Type B pancreatic cell (in vitro differentiated cells): Measurements from ENCODE around the gene TUBB6. TPM values are rescaled to one million over a fixed set of nuclear protein-coding genes. Genes with fewer than 3 reads are reported as not detected.

Experiments
- DNase-seq: peaks from one replicate; pipeline ENCODE4 v3.0.0; 2021; ENCODE audit warnings: mixed read lengths; ENCODE audit not compliant: unreplicated experiment; ENCODE audit errors: extremely low spot score
- H3K27ac Mint-ChIP-seq: 2 replicates; pipeline ENCODE4 v1.8.0; 2021; ENCODE audit warnings: mild to moderate bottlenecking, mixed read lengths
- H3K27me3 Mint-ChIP-seq: 2 replicates; pipeline ENCODE4 v1.8.0; 2021; ENCODE audit warnings: mixed read lengths
- H3K36me3 Mint-ChIP-seq: 2 replicates; pipeline ENCODE4 v1.8.0; 2021; ENCODE audit warnings: mixed read lengths
- H3K4me1 Mint-ChIP-seq: one replicate; pipeline ENCODE4 v1.8.0; 2021; ENCODE audit warnings: mixed read lengths; ENCODE audit not compliant: unreplicated experiment
- H3K4me3 Mint-ChIP-seq: 2 replicates; pipeline ENCODE4 v1.8.0; 2021; ENCODE audit warnings: mild to moderate bottlenecking, mixed read lengths
- H3K9me3 Mint-ChIP-seq: 2 replicates; pipeline ENCODE4 v1.8.0; 2021; ENCODE audit warnings: mixed read lengths
- total RNA-seq: library from RNA; stranded (reverse); gene quantifications from 2 replicates; pipeline ENCODE4 v1.2.1, GENCODE V29; 2021; ENCODE audit warnings: low replicate concordance
- TF ChIP-seq, protein P1 (sequence below): fragments of 200-600 bp; sonication (generic); conservative IDR thresholded peaks from 2 replicates; pipeline ENCODE4 v1.5.0; 2021; ENCODE audit warnings: antibody characterized with exemption, mild to moderate bottlenecking

Gene TUBB6
- total RNA-seq, 1 donor from 2014 or later, result 83.8 TPM

DNA sequence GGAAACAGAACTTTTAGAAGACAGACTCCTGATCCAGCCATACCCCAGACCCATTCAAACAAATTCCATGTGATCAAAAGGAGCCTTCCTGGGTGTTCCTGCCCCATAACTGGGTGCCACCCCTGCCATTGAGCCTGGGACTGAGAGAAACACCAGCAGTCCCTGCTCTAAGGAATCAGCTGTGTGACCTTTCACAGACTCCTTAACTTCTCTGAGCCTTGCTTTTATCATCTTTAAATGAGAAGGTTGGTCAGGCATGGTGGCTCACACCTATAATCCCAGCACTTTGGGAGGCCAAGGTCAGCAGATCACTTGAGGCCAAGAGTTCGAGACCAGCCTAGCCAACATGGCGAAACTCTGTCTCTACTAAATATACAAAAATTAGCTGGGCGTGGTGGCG is 33.2 kb upstream of the TUBB6 start:
- no peak overlapping the region for H3K4me3 Mint-ChIP-seq
- TF ChIP-seq, protein P1, sequence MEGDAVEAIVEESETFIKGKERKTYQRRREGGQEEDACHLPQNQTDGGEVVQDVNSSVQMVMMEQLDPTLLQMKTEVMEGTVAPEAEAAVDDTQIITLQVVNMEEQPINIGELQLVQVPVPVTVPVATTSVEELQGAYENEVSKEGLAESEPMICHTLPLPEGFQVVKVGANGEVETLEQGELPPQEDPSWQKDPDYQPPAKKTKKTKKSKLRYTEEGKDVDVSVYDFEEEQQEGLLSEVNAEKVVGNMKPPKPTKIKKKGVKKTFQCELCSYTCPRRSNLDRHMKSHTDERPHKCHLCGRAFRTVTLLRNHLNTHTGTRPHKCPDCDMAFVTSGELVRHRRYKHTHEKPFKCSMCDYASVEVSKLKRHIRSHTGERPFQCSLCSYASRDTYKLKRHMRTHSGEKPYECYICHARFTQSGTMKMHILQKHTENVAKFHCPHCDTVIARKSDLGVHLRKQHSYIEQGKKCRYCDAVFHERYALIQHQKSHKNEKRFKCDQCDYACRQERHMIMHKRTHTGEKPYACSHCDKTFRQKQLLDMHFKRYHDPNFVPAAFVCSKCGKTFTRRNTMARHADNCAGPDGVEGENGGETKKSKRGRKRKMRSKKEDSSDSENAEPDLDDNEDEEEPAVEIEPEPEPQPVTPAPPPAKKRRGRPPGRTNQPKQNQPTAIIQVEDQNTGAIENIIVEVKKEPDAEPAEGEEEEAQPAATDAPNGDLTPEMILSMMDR, result no peak
- H3K27me3 Mint-ChIP-seq, result no peaks in the 10 kb centered on the region
- H3K9me3 Mint-ChIP-seq, result no peaks in the 10 kb centered on the region
- no peak for DNase-seq
- no peaks in the 10 kb centered on the region for H3K36me3 Mint-ChIP-seq
- H3K27ac Mint-ChIP-seq, result no peak overlapping the region
- H3K4me1 Mint-ChIP-seq, result peaks cover 7% of the 10 kb centered on the region

DNA sequence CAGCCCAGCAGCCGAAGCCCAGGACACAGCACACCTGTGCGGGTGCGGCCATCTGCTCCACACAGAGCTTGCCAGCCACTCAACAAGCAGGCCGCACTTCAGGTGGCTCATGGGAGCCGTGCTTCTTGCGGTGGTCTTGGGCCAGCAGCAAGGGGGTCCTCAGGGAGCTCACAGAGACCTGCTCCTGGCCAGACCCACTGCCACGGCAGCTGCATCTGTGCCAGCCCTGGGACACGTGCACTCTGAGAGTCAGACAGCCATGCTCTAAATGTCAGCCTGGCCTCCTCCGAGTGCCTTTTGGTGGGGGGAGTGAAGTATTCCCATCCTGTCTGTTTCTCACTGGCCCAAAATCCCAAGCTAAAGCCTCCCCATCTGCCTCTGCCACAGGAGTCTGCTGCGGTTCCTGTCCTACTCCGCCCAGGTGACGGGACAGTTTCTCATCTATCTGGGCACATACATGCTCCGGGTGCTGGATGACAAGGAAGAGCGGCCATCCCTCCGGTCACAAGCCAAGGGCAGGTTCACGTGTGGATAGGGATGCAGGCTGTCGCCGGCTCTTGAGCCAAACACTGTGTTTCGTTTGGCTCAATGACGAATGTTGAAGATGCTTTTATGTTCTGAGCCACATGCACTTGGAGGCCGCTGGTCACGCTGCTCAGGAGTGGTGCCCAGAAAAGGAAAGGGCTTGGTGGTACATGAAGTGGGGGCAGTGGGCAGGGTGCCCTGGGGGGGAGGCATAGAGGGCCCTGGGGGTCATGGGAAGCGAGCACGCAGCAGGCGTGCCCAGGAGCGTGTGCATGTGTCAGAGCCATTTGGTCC is 31.1 kb upstream of the TUBB6 start:
- no peaks in the 10 kb centered on the region for H3K9me3 Mint-ChIP-seq
- no peaks in the 10 kb centered on the region for H3K27me3 Mint-ChIP-seq
- peaks cover 11% of the 10 kb centered on the region for H3K4me1 Mint-ChIP-seq
- TF ChIP-seq, protein P1, result no peak
- no peak overlapping the region for H3K27ac Mint-ChIP-seq
- H3K36me3 Mint-ChIP-seq, result no peaks in the 10 kb centered on the region
- no peak for DNase-seq
- no peak overlapping the region for H3K4me3 Mint-ChIP-seq

DNA sequence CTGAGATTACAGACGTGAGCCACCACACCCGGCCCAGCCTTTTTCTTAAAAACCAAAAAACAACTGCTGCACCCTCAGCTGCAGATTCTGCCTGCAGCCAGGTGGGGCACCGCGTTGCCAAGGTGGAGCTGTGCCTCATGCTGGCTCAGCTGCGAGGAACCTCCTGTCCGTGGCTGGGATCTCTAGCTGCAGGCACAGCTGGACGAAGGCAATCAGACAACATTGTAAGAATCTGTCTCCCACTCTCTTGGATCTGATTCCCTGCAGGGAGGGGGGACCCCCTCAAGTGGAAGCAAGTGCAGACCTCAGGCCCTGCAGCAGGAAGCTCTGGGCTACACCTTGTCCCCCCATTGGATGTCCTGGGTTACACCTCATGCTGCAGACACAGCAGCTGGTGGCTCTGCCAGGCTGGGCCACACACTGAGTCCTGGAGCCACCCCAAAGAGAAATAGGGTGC is 29.8 kb upstream of the TUBB6 start:
- peaks cover 11% of the 10 kb centered on the region for H3K4me1 Mint-ChIP-seq
- no peak overlapping the region for H3K4me3 Mint-ChIP-seq
- no peak for DNase-seq
- H3K36me3 Mint-ChIP-seq, result no peaks in the 10 kb centered on the region
- no peak overlapping the region for H3K27ac Mint-ChIP-seq
- peaks cover 3% of the 10 kb centered on the region for H3K27me3 Mint-ChIP-seq
- no peaks in the 10 kb centered on the region for H3K9me3 Mint-ChIP-seq
- TF ChIP-seq, protein P1, result peak; percentile 16

DNA sequence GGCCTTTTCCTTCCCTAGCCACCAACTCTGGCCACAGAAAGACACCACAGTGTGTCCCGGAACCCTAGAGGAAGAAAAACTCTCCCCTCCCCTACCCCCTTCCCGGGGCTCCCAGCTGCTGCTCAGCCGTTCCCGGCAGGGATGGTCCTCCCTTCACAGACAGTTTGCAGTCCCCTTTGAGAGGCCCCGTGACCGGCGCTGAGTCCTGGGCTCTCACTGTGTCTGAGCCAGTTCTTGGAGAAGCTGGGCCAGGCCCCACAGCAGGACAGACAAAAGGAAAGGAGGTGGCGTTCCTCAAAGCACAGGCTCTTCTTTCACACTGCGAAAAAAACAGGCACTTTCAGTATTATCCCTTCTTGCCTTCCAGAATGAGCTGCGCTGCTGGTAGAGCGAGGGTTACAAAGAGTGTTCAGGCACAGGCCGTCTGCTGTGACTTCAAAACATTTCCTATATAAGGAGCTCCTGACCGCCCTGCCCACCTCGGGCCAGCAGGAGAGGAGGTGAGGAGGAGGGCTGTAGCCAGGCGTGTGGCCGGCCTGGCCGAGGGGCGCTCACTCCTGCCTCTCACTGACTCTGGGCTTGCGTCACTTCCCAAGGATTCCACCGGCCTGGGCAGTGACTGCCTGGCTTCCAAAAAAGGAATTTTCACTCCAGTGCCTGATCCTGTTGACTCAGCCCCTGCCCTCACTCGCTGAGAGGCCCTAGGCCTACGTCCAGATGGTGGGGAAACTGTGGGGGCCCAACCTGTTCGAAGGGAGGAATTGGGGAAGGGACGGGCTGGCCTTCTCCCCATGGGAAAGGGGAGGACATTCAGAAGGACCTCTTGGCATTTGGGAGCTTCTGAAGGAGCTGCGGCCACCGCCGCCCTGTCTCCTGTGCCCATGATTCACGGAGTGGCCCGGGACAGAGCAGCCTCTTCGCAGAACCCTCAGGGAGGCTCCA is 29.0 kb upstream of the TUBB6 start:
- H3K27ac Mint-ChIP-seq, result peak overlapping the region; percentile 70
- TF ChIP-seq, protein P1, result peak; percentile 39
- H3K27me3 Mint-ChIP-seq, result peaks cover 4% of the 10 kb centered on the region
- H3K4me1 Mint-ChIP-seq, result peaks cover 11% of the 10 kb centered on the region
- DNase-seq, result no peak
- H3K9me3 Mint-ChIP-seq, result no peaks in the 10 kb centered on the region
- H3K36me3 Mint-ChIP-seq, result no peaks in the 10 kb centered on the region
- H3K4me3 Mint-ChIP-seq, result peak overlapping the region; percentile 65

DNA sequence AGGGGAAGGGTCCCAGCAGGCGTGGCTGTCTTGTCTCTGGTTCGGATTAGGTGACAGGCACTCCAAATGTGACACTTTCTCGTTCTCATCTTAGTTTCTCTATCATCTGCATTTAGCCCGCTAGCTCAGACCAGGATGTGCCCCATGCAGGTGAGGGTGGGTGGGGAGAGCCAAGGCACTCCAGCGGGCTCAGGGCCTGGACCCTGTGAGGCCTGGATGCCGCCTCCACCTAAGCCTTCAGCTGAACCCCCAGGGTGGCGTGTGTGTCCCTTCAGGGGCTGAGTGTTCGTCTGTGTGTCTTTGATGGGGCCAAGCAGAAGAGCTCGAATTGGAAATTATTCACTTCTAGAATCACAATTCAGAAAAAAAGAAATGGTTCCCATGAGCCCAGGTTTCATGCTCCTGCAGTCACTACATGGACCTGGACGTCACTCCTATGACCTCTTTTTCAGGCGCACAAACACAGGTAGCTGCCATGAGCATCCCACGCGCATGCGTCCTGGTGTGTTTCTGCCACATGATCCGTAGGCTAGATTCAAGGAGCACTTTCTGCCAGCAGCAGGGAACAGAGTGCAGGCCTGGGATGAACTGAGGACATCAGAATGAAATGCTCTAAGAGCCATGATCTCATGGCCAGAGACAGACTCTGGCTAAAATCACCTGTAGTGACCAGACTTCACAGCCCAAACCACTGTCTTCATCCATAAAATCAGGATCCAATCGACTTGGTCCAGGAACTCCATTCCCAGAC is 28.1 kb upstream of the TUBB6 start:
- Mint-ChIP-seq H3K4me3 (peak overlapping the region; percentile 36), H3K27ac (peak overlapping the region; percentile 70), H3K4me1 (peaks cover 11% of the 10 kb centered on the region), H3K9me3 (no peaks in the 10 kb centered on the region), H3K27me3 (peaks cover 8% of the 10 kb centered on the region), H3K36me3 (no peaks in the 10 kb centered on the region)
- no peak for DNase-seq
- TF ChIP-seq, protein P1, result no peak
